ENCODE measurements around the gene DLG2.

Gene DLG2

GRCh38 chr11:85423316-85423715 lies 203.8 kb downstream of the DLG2 start:
- Histone ChIP-seq H3K9me3 (ENCODE audit: low read length) (no peaks in the 10 kb centered on the region), H3F3A (ENCODE audit: insufficient read depth, low read length) (no peaks in the 10 kb centered on the region)

GRCh38 chr11:85414175-85414574 lies 213.0 kb downstream of the DLG2 start:
- Histone ChIP-seq H3K27ac (ENCODE audit: low read depth, low read length, poor library complexity, severe bottlenecking) (no peak overlapping the region), H3K4me3 (ENCODE audit: low read depth, low read length, poor library complexity, severe bottlenecking) (no peak overlapping the region), H3K9me3 (ENCODE audit: low read length) (no peaks in the 10 kb centered on the region)

More at GRCh38 chr11:85423316-85423715, 203.8 kb downstream of the DLG2 start:
- Histone ChIP-seq H3K27me3 (ENCODE audit: insufficient read depth, low read length) (no peaks in the 10 kb centered on the region), H2AFZ (ENCODE audit: low read length) (no peak overlapping the region), H3K9me2 (ENCODE audit: low read depth, low read length) (no peaks in the 10 kb centered on the region), H3K27ac (ENCODE audit: low read depth, low read length, poor library complexity, severe bottlenecking) (no peak overlapping the region), H3K36me3 (ENCODE audit: insufficient read depth, low read length) (no peaks in the 10 kb centered on the region), H3K9ac (ENCODE audit: low read length) (no peak overlapping the region), H3K4me1 (ENCODE audit: insufficient read depth, low read length, severe bottlenecking) (no peaks in the 10 kb centered on the region), H3K4me2 (ENCODE audit: low read length) (no peak overlapping the region), H3K79me2 (ENCODE audit: insufficient read depth, low read length) (no peaks in the 10 kb centered on the region), H3K4me3 (ENCODE audit: low read depth, low read length, poor library complexity, severe bottlenecking) (no peak overlapping the region), H4K20me1 (ENCODE audit: insufficient read depth, low read length) (no peaks in the 10 kb centered on the region)
- TF ChIP-seq, protein P1, sequence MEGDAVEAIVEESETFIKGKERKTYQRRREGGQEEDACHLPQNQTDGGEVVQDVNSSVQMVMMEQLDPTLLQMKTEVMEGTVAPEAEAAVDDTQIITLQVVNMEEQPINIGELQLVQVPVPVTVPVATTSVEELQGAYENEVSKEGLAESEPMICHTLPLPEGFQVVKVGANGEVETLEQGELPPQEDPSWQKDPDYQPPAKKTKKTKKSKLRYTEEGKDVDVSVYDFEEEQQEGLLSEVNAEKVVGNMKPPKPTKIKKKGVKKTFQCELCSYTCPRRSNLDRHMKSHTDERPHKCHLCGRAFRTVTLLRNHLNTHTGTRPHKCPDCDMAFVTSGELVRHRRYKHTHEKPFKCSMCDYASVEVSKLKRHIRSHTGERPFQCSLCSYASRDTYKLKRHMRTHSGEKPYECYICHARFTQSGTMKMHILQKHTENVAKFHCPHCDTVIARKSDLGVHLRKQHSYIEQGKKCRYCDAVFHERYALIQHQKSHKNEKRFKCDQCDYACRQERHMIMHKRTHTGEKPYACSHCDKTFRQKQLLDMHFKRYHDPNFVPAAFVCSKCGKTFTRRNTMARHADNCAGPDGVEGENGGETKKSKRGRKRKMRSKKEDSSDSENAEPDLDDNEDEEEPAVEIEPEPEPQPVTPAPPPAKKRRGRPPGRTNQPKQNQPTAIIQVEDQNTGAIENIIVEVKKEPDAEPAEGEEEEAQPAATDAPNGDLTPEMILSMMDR (IDR thresholded peaks at IDR 0.05; ENCODE audit: low read length) = no peak
- no peak for TF ChIP-seq EZH2 (IDR thresholded peaks at IDR 0.05; ENCODE audit: borderline replicate concordance, low read length)

GRCh38 chr11:85407648-85408047 lies 219.5 kb downstream of the DLG2 start:
- Histone ChIP-seq H4K20me1 (ENCODE audit: insufficient read depth, low read length) (no peaks in the 10 kb centered on the region), H3F3A (ENCODE audit: insufficient read depth, low read length) (no peaks in the 10 kb centered on the region), H3K4me3 (ENCODE audit: low read depth, low read length, poor library complexity, severe bottlenecking) (no peak overlapping the region), H3K9me2 (ENCODE audit: low read depth, low read length) (no peaks in the 10 kb centered on the region), H3K9me3 (ENCODE audit: low read length) (no peaks in the 10 kb centered on the region), H3K9ac (ENCODE audit: low read length) (no peak overlapping the region), H3K27ac (ENCODE audit: low read depth, low read length, poor library complexity, severe bottlenecking) (no peak overlapping the region), H3K4me2 (ENCODE audit: low read length) (no peak overlapping the region), H3K4me1 (ENCODE audit: insufficient read depth, low read length, severe bottlenecking) (no peaks in the 10 kb centered on the region), H2AFZ (ENCODE audit: low read length) (no peak overlapping the region), H3K36me3 (ENCODE audit: insufficient read depth, low read length) (no peaks in the 10 kb centered on the region), H3K27me3 (ENCODE audit: insufficient read depth, low read length) (no peaks in the 10 kb centered on the region), H3K79me2 (ENCODE audit: insufficient read depth, low read length) (no peaks in the 10 kb centered on the region)
- TF ChIP-seq, protein P1 (IDR thresholded peaks at IDR 0.05; ENCODE audit: low read length) = no peak
- TF ChIP-seq EZH2 (IDR thresholded peaks at IDR 0.05; ENCODE audit: borderline replicate concordance, low read length) = no peak

More at GRCh38 chr11:85414175-85414574, 213.0 kb downstream of the DLG2 start:
- Histone ChIP-seq H3K4me2 (ENCODE audit: low read length) (no peak overlapping the region), H2AFZ (ENCODE audit: low read length) (no peak overlapping the region), H4K20me1 (ENCODE audit: insufficient read depth, low read length) (no peaks in the 10 kb centered on the region), H3F3A (ENCODE audit: insufficient read depth, low read length) (no peaks in the 10 kb centered on the region), H3K27me3 (ENCODE audit: insufficient read depth, low read length) (no peaks in the 10 kb centered on the region), H3K79me2 (ENCODE audit: insufficient read depth, low read length) (no peaks in the 10 kb centered on the region), H3K9ac (ENCODE audit: low read length) (no peak overlapping the region), H3K36me3 (ENCODE audit: insufficient read depth, low read length) (no peaks in the 10 kb centered on the region), H3K4me1 (ENCODE audit: insufficient read depth, low read length, severe bottlenecking) (no peaks in the 10 kb centered on the region), H3K9me2 (ENCODE audit: low read depth, low read length) (no peaks in the 10 kb centered on the region)
- TF ChIP-seq, protein P1 (IDR thresholded peaks at IDR 0.05; ENCODE audit: low read length) = no peak
- TF ChIP-seq EZH2 (IDR thresholded peaks at IDR 0.05; ENCODE audit: borderline replicate concordance, low read length) = no peak

Measured in OCI-LY1 (cell line).